MM.1S (cell line): Measurements from ENCODE around the gene MS4A4E.

Source experiments
- CTCF ChIP-seq: fragments of 300-600 bp; sonication (generic); IDR thresholded peaks from 2 replicates; pipeline ENCODE4 v1.5.1; 2016; ENCODE audit warnings: antibody characterized with exemption, low read length, mixed read lengths
- EZH2phosphoT487 ChIP-seq: fragments of 300-600 bp; sonication (generic); IDR thresholded peaks from 2 replicates; pipeline ENCODE4 v1.6.1; 2018; ENCODE audit warnings: antibody characterized with exemption, low read length

- TF ChIP-seq CTCF (no peak), EZH2phosphoT487 (no peak)
These were observed 83.1 kb downstream of the MS4A4E start for GRCh38 chr11:60159868-60160267.
